GM12892 (cell line): ENCODE data around the gene ARIH2.

ENCODE experiments used
- POLR2A ChIP-seq: IDR thresholded peaks from 2 replicates; pipeline ENCODE4 v1.6.1; 2011; ENCODE audit warnings: low read depth, low read length, control low read depth
- POLR2AphosphoS5 ChIP-seq: IDR thresholded peaks from 2 replicates; pipeline ENCODE4 v1.6.1; 2011; ENCODE audit warnings: low read depth, low read length, control low read depth

DNA sequence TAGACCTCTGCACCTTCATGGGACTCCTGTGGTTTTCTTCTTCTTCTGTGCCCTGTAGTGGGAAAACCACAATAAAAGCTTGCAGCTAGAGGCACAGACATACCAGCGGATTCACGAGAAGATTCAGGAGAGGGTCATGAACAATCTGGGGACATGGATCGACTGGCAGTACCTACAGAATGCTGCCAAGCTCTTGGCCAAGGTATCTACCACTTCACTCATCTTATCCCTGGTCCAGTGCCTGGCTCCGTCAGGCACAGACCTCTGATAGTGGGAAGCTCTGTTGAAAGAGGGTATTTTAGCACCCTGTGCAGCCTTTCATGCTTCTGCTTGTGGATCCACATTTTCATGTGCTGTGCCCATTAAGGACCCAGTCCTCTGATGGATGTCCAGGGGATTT, 61.7 kb downstream of the ARIH2 start:
- TF ChIP-seq POLR2AphosphoS5, result no peak
- no peak for TF ChIP-seq POLR2A
